Left lung (tissue), 10 donors: Measurements from ENCODE around the gene AUTS2. TPM values are rescaled to one million over a fixed set of nuclear protein-coding genes. Genes with fewer than 3 reads are reported as not detected.
"Not testable (repeated sequence)": the region's sequence is repeated elsewhere in the genome, so short reads cannot be mapped to it uniquely, and the experiment has no call there.

Experiments used
- ATAC-seq: fragments of 200-7000 bp; cut with Tn5 transposase; one replicate; pipeline ENCODE4 v1.9.1; 2020; ENCODE audit warnings: moderate library complexity
- DNase-seq, 4 donors: peaks; one replicate each; pipeline ENCODE4 v3.0.0-alpha.2; 2013 to 2020
- H3K27ac ChIP-seq, 2 donors: fragments of 200-600 bp; sonication (generic) in 1 of 2; one replicate each; pipeline versions ENCODE4 v1.5.0 to v1.8.0; 2020 to 2021
- H3K27me3 ChIP-seq, 2 donors: fragments of 200-600 bp; sonication (generic) in 1 of 2; one replicate each; pipeline versions ENCODE4 v1.5.0 to v1.8.0; 2020 to 2021
- H3K36me3 ChIP-seq, 2 donors: fragments of 200-600 bp; sonication (generic) in 1 of 2; one replicate each; pipeline versions ENCODE4 v1.5.0 to v1.8.0; 2020 to 2021
- H3K4me1 ChIP-seq, 2 donors: fragments of 200-600 bp; one replicate each; pipeline ENCODE4 v1.8.0; 2021
- H3K4me3 ChIP-seq, 2 donors: fragments of 200-600 bp; sonication (generic) in 1 of 2; one replicate each; pipeline versions ENCODE4 v1.5.0 to v1.8.0; 2020 to 2021; ENCODE audit warnings: mild to moderate bottlenecking in 1 of 2
- H3K9me3 ChIP-seq, 2 donors: fragments of 200-600 bp; sonication (generic) in 1 of 2; one replicate each; pipeline versions ENCODE4 v1.5.0 to v1.8.0; 2020 to 2021
- CTCF ChIP-seq, 2 donors: fragments of 200-600 bp; sonication (generic) in 1 of 2; IDR thresholded peaks; one replicate each; pipeline versions ENCODE4 v1.5.0 to v1.8.0; 2021; ENCODE audit warnings: antibody characterized with exemption in 2 of 2
- intact Hi-C, 2 donors: fragments of 100-400 bp; cut with DNase I; formaldehyde crosslinking; loops; one replicate each; pipeline versions ENCODE4 v1.11.2 to v1.14.2; 2022
- polyA plus RNA-seq, 6 donors: library from polyadenylated mRNA; unstranded; fragments of 120-200 nt; gene quantifications; one replicate each; pipeline ENCODE4 v1.2.1, GENCODE V29; 2013; ENCODE audit not compliant: insufficient read length in 6 of 6
- total RNA-seq, 2 donors: library from RNA; stranded (reverse); fragmentation: NEBNext Ultra II Directional; extraction: Animal tissue kit (Norgen Biotek cat#: 25700); gene quantifications; one replicate each; pipeline ENCODE4 v1.2.1, GENCODE V29; 2021
- donor health status: DM: no; HTN: yes; CAD: no.
- donor health status: DM: no; HTN: no; CAD: no.

AUTS2 gene
- total and polyA plus RNA-seq, 8 donors: 40.4 to 119 (median 103) TPM

- H3K4me1 ChIP-seq: no peaks in the 10 kb centered on the region
- H3K9me3 ChIP-seq: no peaks in the 10 kb centered on the region
- H3K4me3 ChIP-seq: no peak overlapping the region
- peaks cover 0 to 27% of the 10 kb centered on the region in 2 donors for H3K27me3 ChIP-seq
- no peak overlapping the region for H3K27ac ChIP-seq
- TF ChIP-seq CTCF (IDR thresholded peaks at IDR 0.05): no peak
- H3K36me3 ChIP-seq: no peaks in the 10 kb centered on the region
- no peak for ATAC-seq
- intact Hi-C loops: no loop called here
- DNase-seq: no peak
Measured at GRCh38 chr7:70591643-70592042, 993.4 kb downstream of the AUTS2 start.

- Histone ChIP-seq H3K9me3 (no peaks in the 10 kb centered on the region), H3K36me3 (no peaks in the 10 kb centered on the region), H3K27me3 (peaks cover 0 to 32% of the 10 kb centered on the region in 2 donors), H3K27ac (no peak overlapping the region), H3K4me1 (no peaks in the 10 kb centered on the region), H3K4me3 (no peak overlapping the region)
- no peak for DNase-seq
- no peak for TF ChIP-seq CTCF (IDR thresholded peaks at IDR 0.05)
- ATAC-seq: no peak
- intact Hi-C loops: no loop called here
Measured at GRCh38 chr7:70592171-70592570, 993.9 kb downstream of the AUTS2 start.

GRCh38 chr7:70594170-70594569 is 995.9 kb downstream of the AUTS2 start:
- no peak for TF ChIP-seq CTCF (IDR thresholded peaks at IDR 0.05)
- ATAC-seq (no peak), DNase-seq (no peak)
- Histone ChIP-seq H3K27ac (no peak overlapping the region), H3K27me3 (peaks cover 0 to 39% of the 10 kb centered on the region in 2 donors), H3K36me3 (no peaks in the 10 kb centered on the region), H3K4me1 (no peaks in the 10 kb centered on the region), H3K9me3 (no peaks in the 10 kb centered on the region), H3K4me3 (no peak overlapping the region)
- intact Hi-C loops: no loop called here

- H3K36me3 ChIP-seq, intact Hi-C loops, ATAC-seq, H3K9me3 ChIP-seq, H3K4me3 ChIP-seq, H3K4me1 ChIP-seq, DNase-seq, H3K27ac ChIP-seq: not testable (repeated sequence)
- peaks cover 0 to 39% of the 10 kb centered on the region in 2 donors for H3K27me3 ChIP-seq
Measured at GRCh38 chr7:70594885-70595284, 996.6 kb downstream of the AUTS2 start.

GRCh38 chr7:70595370-70595754 is 997.1 kb downstream of the AUTS2 start:
- Histone ChIP-seq H3K4me3 (no peak overlapping the region), H3K27ac (no peak overlapping the region), H3K9me3 (no peaks in the 10 kb centered on the region), H3K36me3 (no peaks in the 10 kb centered on the region), H3K27me3 (peaks cover 0 to 39% of the 10 kb centered on the region in 2 donors), H3K4me1 (no peaks in the 10 kb centered on the region)
- ATAC-seq: no peak
- TF ChIP-seq CTCF (IDR thresholded peaks at IDR 0.05): no peak
- DNase-seq: no peak
- intact Hi-C loops: no loop called here
